Body of pancreas (tissue), 4 donors: ENCODE measurements around the gene SLC4A8. TPM values are rescaled to one million over a fixed set of nuclear protein-coding genes. Genes with fewer than 3 reads are reported as not detected.

ENCODE experiments used
- ATAC-seq: fragments of 150-250 bp; one replicate; pipeline ENCODE4 v1.9.1; 2016
- DNase-seq, 4 donors: peaks; one replicate each; pipeline ENCODE4 v3.0.0-alpha.2; 2019
- H3K27ac ChIP-seq, 4 donors: fragments of 200-600 bp; sonication (generic); 1 replicate in 3 of 4; 2 replicates in 1 of 4; pipeline versions ENCODE4 v1.5.1 to v1.6.1; 2016 to 2019; ENCODE audit warnings: mild to moderate bottlenecking in 1 of 4, mixed read lengths in 1 of 4, moderate library complexity in 1 of 4
- H3K27me3 ChIP-seq, 2 donors: fragments of 200-600 bp; sonication (generic); one replicate each; pipeline ENCODE4 v1.6.0; 2016; ENCODE audit warnings: mild to moderate bottlenecking in 1 of 2
- H3K36me3 ChIP-seq, 2 donors: fragments of 200-600 bp; sonication (generic); replicated peaks in 1 of 2; 2 replicates each; pipeline ENCODE4 v1.5.1; 2016; ENCODE audit warnings: low read depth in 2 of 2; ENCODE audit not compliant: insufficient read depth in 1 of 2
- H3K4me1 ChIP-seq: fragments of 200-600 bp; sonication (generic); one replicate; pipeline ENCODE4 v1.6.0; 2016
- H3K4me3 ChIP-seq, 2 donors: fragments of 200-600 bp; sonication (generic); 1 replicate in 1 of 2; 2 replicates in 1 of 2; pipeline ENCODE4 v1.5.1; 2016 to 2019
- H3K9me3 ChIP-seq, 3 donors: fragments of 200-600 bp; sonication (generic); 1 replicate in 2 of 3; 2 replicates in 1 of 3; pipeline ENCODE4 v1.5.1; 2016
- POLR2A ChIP-seq, 3 donors: fragments of 450-650 bp; IDR thresholded peaks; one replicate each; pipeline ENCODE4 v1.6.1; 2016; ENCODE audit warnings: antibody characterized with exemption in 3 of 3, mild to moderate bottlenecking in 2 of 3
- WGBS, 2 donors: methylation state at CpG; one replicate each; pipeline ENCODE4 v1.1.5; 2017; 5-methylcytosine and 5-hydroxymethylcytosine counted together
- intact Hi-C: fragments of 100-400 bp; cut with DNase I; formaldehyde crosslinking; loops from one replicate; pipeline ENCODE4 v1.15.1; 2023
- total RNA-seq, 2 donors: library from RNA; depleted of rRNA; stranded (reverse); fragments of >200 nt; gene quantifications; one replicate each; pipeline ENCODE4 v1.1.0, GENCODE V29; 2016
- TF ChIP-seq, protein P1 (sequence below), 7 experiments: fragments of 450-650 bp in 4 of 7; fragments of 200-600 bp in 3 of 7; sonication (generic) in 3 of 7; IDR thresholded peaks; one replicate each; pipeline ENCODE4 v1.5.1; 2016 to 2019; ENCODE audit warnings: antibody characterized with exemption in 7 of 7

The SLC4A8 gene
- total RNA-seq, 2 donors from 2014 or later, result 1.6 to 2.3 TPM

DNA sequence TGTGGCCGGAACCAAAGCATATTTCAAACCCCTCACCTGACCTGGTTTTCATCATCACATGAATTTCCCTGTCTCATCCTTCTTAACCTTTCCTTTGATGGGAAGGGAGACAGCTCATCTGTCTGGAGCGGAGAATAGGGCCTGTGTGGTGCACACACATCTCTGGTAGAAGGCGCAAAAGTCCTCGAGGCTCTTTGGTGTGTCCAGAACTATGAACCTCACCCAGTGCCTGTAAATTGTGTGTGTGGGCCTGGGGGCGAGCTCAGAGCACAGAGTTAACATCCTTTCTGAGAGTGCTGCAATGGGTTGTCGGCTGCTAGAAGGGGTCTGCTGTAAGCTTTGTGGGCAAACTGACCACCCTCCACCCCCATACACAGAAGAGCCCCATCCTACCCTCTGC is 34.2 kb upstream of the SLC4A8 start:
- intact Hi-C loops, result no loop called here
- ATAC-seq (no peak), DNase-seq (no peak)
- peak overlapping the region in 3 of 4 donors; percentile 32 to 72 (median 64) for H3K27ac ChIP-seq
- 76% methylated on average over 5 to 6 of the region's 6 CpGs for WGBS, 2 donors
- H3K27me3 ChIP-seq, result no peaks in the 10 kb centered on the region
- H3K4me3 ChIP-seq, result no peak overlapping the region
- TF ChIP-seq, protein P1, sequence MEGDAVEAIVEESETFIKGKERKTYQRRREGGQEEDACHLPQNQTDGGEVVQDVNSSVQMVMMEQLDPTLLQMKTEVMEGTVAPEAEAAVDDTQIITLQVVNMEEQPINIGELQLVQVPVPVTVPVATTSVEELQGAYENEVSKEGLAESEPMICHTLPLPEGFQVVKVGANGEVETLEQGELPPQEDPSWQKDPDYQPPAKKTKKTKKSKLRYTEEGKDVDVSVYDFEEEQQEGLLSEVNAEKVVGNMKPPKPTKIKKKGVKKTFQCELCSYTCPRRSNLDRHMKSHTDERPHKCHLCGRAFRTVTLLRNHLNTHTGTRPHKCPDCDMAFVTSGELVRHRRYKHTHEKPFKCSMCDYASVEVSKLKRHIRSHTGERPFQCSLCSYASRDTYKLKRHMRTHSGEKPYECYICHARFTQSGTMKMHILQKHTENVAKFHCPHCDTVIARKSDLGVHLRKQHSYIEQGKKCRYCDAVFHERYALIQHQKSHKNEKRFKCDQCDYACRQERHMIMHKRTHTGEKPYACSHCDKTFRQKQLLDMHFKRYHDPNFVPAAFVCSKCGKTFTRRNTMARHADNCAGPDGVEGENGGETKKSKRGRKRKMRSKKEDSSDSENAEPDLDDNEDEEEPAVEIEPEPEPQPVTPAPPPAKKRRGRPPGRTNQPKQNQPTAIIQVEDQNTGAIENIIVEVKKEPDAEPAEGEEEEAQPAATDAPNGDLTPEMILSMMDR (IDR thresholded peaks at IDR 0.05), result no peak
- no peak for TF ChIP-seq POLR2A (IDR thresholded peaks at IDR 0.05)
- H3K36me3 ChIP-seq, result no peaks in the 10 kb centered on the region
- H3K4me1 ChIP-seq, result peaks cover 19% of the 10 kb centered on the region
- H3K9me3 ChIP-seq, result no peaks in the 10 kb centered on the region

- no peaks in the 10 kb centered on the region for H3K36me3 ChIP-seq
- intact Hi-C loops, result no loop called here
- 11% methylated on average over 3 to 8 of the region's 8 CpGs for WGBS, 2 donors
- peak overlapping the region; percentile 21 to 72 (median 48) for H3K27ac ChIP-seq
- peak overlapping the region; percentile 47 to 60 for H3K4me3 ChIP-seq
- peaks cover 19% of the 10 kb centered on the region for H3K4me1 ChIP-seq
- peak; percentile 30 to 47 (median 38) for DNase-seq
- ATAC-seq, result peak; percentile 7
- H3K9me3 ChIP-seq, result no peaks in the 10 kb centered on the region
- no peak for TF ChIP-seq POLR2A (IDR thresholded peaks at IDR 0.05)
- TF ChIP-seq, protein P1 (IDR thresholded peaks at IDR 0.05), result no peak
- H3K27me3 ChIP-seq, result no peaks in the 10 kb centered on the region
Observed at GRCh38 chr12:51390891-51391282, 33.7 kb upstream of the SLC4A8 start.

DNA sequence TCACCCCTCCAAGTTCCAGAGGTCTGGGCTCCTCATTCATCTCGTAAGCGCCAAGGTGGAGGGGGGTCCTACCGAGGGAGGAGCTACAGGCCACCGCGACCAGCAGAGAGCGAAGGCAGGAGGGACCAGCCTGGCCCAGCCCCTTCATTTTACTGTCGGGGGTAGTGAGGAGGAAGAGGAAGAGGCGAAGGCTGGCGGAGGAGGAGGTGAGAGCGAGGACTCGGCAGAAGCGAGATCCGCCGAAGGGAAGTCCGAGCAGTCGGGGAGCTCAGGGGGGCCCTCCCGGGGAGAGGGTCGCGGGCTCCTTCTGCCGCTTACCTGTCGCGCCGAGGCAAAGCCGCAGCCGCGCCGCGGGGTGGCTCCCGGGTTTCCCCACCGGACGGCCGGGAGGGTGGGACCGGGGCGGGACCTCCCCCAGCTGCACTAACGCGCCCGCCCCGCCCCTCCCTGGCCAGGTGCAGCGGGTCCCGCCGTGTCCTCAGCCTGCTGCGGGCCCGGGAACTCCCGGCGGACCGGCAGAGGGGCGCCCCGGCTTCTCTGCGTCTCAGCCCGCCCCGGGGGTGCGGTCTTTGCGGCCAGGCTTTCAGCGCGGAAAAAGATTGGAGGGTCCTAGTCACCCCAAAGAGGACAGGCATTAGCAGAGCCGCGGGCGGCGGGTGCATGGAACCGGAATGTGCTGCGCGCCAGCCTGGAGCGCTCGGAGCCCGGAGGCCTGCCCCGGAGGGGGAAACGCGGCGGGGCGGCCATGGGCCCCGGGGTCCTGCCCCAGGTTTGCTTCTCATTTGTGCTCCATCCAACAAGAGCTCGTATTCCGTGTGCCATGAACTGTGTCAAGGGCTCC is 33.1 kb upstream of the SLC4A8 start, which contains the start of gene GALNT6:
TSS of gene GALNT6 (minus strand) at position 124 of the 841 bp plus-strand sequence. CDS start 11,625 bp downstream, outside the sequence.
- peak within 1 kb of the TSS; percentile 47 to 60 for H3K4me3 ChIP-seq
- intact Hi-C loops, result no loop called here
- H3K27me3 ChIP-seq, result no peaks in the 10 kb centered on the region
- H3K36me3 ChIP-seq, result no peaks in the 10 kb centered on the region
- no peaks in the 10 kb centered on the region for H3K9me3 ChIP-seq
- DNase-seq (peak; percentile 75 to 89 (median 79)), ATAC-seq (peak; percentile 91)
- peak within 1 kb of the TSS; percentile 21 to 72 (median 48) for H3K27ac ChIP-seq
- peak; percentile 44 to 61 (median 56) for TF ChIP-seq POLR2A (IDR thresholded peaks at IDR 0.05)
- TF ChIP-seq, protein P1 (IDR thresholded peaks at IDR 0.05), result peak in 1 of 7 experiments; percentile 1
- peaks cover 19% of the 10 kb centered on the region for H3K4me1 ChIP-seq
- WGBS, 2 donors, result 1% methylated on average over 14 to 73 of the region's 73 CpGs

GRCh38 chr12:51392556-51393237 is 31.9 kb upstream of the SLC4A8 start:
- no peaks in the 10 kb centered on the region for H3K27me3 ChIP-seq
- H3K36me3 ChIP-seq, result no peaks in the 10 kb centered on the region
- no peaks in the 10 kb centered on the region for H3K9me3 ChIP-seq
- H3K27ac ChIP-seq, result peak overlapping the region in 1 of 4 donors; percentile 64
- DNase-seq (peak; percentile 27 to 49 (median 29)), ATAC-seq (no peak)
- H3K4me1 ChIP-seq, result peaks cover 19% of the 10 kb centered on the region
- intact Hi-C loops, result no loop called here
- TF ChIP-seq, protein P1 (IDR thresholded peaks at IDR 0.05), result peak in 2 of 7 experiments; percentile 15 to 21
- TF ChIP-seq POLR2A (IDR thresholded peaks at IDR 0.05), result no peak
- WGBS, 2 donors, result 21 to 40% methylated on average over 22 of the region's 22 CpGs
- peak overlapping the region in 1 of 2 donors; percentile 60 for H3K4me3 ChIP-seq
